Right forelimb (tissue), 1 donor: Measurements from ENCODE around the gene GJC2.
"Not testable (repeated sequence)": the region's sequence is repeated elsewhere in the genome, so short reads cannot be mapped to it uniquely, and the experiment has no call there.

Experiments
- DNase-seq: peaks from one replicate; pipeline ENCODE4 v3.0.0-alpha.2; 2018

Gene GJC2

DNA sequence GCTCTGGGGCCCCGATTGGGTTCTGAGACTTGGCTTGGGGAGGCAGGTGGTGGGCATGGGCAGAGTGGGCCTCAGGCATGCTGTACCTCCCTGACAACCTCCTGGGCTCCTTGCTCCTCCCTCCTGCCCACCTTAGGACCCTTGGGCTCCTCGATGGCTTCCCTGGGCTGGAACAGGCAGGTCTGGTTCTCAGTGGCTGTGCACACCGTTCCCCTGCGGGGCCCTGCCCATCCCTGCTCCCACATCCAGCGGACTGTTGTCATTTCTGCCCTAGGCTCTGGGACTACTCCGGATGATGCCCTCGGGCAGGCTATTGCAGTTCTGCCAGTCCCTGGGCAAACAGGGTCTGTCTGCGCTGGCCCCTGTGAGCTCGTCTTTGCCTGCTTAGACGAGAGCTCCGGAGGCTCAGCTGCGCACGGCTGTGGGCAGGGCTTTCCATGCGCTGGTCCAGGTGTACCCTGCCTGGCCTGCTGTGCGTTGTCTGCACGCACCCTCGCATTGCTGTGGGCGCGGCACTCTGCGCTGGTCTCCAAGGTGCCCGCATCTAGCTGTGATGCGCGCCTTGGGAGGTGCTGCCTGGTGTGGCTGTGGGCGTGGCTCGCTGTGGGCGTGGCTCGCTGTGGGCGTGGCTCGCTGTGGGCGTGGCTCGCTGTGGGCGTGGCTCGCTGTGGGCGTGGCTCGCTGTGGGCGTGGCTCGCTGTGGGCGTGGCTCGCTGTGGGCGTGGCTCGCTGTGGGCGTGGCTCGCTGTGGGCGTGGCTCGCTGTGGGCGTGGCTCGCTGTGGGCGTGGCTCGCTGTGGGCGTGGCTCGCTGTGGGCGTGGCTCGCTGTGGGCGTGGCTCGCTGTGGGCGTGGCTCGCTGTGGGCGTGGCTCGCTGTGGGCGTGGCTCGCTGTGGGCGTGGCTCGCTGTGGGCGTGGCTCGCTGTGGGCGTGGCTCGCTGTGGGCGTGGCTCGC, 24.1 kb downstream of the GJC2 start:
- DNase-seq: not testable (repeated sequence)

DNA sequence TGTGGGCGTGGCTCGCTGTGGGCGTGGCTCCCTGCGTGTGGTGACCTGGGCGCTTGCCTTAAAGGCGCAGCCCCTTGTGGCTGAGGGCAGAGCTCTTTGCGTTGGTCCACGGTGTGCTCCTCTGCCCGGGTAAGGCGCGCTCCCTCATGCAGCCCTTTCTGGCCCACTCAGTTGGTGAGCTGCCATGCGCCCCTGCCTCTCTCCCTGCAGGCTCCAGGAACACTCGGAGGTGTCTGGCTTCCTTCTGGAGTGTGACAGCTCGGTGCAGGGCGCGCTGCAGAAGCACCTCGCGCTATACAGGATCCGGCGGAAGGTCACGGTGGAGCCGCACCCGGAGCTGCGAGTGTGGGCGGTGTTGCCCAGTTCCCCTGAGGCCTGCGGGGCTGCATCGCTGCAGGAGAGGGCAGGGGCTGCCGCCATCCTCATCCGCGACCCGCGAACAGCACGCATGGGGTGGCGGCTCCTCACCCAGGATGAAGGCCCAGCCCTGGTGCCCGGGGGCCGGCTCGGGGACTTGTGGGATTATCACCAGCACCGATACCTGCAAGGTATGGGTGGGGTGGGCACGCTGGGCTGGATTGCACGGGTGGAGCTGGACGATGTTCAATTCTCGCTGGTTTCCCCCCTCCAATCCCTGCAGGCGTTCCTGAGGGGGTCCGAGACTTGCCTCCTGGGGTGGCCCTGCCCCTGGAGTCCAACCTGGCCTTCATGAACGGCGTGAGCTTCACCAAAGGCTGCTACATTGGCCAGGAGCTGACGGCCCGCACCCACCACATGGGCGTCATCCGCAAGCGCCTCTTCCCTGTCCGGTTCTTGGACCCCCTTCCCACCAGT, 25.0 kb downstream of the GJC2 start:
- no peak for DNase-seq

DNA sequence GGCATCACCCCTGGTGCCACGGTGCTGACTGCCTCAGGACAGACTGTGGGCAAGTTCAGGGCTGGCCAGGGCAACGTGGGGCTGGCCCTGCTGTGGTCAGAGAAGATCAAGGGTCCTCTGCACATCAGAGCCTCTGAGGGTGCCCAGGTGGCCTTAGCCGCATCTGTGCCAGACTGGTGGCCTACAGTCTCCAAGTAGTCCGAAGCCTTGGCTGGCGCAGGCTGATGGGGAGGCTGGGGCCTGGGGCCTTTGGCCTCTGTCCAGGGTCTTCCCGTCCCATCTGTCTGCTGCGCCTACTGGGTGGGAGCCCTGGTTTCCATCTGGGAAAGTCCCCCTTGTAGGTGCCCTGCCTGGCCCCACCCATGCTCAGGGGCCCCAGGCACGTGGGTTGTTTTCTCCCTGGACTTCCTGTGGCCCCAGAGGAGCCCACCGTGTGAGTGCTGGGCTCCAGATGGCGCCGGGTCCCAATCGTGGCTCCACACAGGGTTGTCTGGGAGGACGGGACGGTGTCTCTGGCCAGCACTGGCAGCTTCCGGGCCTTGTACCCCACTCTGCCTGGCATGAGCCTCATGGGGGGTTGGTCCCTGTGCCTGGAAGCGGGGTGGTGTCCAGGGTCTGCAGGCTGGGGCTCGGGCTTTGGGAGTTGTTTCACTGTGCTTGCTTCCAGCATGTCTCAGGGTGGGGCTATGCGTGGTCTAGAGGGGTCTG, 25.7 kb downstream of the GJC2 start:
- no peak for DNase-seq

DNA sequence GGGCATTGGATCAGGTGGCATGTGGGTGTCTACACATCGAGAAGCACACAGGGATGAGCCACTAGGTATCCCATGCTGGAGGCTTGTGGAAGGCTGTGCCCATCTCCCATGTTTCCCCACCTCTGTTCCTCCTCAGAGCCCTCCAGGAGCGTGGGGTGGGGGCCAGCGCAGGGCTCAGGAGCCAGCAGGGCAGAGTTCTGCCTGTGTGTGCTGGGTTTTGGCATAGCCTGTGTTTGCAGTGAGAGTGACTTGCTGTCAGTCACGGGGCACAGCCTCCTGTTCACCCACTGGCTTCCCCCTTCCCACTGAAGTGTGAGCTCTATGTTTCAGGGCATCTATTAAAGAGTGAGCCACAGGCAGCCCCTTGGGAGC, 26.3 kb downstream of the GJC2 start:
- DNase-seq: no peak

DNA sequence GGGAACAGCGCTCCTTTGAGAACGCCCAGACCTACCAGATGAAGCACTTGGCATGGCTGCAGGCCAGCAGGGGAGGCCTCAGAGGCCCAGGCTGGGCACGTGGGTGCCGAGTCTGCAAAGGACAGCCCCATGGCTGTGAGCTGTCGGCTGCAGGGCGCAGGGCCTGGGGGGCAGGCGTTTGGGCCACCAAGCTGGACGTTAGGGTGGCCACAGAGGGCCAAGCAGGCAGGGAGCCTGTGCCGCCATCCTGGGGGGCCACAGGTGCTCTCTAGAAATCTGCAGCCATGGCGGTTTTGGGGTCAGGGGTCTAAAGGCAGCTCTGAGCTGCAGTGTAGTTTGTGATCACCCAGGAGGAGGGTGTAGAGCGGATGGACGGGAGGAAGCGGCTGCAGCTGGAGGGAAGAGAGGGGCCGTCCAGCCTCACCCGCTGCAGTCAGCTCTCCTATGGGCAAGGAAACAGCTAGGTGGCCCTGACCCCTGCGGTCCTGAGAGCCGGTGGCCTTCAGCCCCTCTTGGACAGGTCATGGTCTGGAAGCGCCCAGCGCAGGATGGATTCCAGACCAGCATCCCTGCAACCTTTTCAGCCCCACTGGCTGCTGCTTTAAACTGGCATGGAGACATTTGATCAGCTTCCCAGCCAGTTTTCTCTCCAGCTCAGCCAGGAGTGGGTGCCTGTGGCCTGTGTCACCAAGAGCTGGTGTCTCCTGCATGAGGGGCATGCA, 26.9 kb downstream of the GJC2 start:
- DNase-seq: no peak

DNA sequence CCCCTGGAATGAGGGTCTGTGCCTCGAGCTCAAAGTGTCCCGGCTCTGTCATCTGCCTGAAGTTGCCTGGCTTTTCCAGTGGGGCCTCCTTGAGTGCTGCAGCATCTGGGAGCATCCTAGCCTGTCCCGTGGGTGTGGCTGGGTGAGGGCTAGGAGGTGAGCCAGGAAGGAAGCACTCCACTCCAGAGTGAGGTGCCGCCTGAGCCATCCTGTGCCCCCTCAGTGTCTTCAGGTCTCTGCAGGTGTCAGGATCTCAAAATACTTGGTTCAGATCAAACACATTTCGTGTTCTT, 27.4 kb downstream of the GJC2 start:
- DNase-seq: no peak

DNA sequence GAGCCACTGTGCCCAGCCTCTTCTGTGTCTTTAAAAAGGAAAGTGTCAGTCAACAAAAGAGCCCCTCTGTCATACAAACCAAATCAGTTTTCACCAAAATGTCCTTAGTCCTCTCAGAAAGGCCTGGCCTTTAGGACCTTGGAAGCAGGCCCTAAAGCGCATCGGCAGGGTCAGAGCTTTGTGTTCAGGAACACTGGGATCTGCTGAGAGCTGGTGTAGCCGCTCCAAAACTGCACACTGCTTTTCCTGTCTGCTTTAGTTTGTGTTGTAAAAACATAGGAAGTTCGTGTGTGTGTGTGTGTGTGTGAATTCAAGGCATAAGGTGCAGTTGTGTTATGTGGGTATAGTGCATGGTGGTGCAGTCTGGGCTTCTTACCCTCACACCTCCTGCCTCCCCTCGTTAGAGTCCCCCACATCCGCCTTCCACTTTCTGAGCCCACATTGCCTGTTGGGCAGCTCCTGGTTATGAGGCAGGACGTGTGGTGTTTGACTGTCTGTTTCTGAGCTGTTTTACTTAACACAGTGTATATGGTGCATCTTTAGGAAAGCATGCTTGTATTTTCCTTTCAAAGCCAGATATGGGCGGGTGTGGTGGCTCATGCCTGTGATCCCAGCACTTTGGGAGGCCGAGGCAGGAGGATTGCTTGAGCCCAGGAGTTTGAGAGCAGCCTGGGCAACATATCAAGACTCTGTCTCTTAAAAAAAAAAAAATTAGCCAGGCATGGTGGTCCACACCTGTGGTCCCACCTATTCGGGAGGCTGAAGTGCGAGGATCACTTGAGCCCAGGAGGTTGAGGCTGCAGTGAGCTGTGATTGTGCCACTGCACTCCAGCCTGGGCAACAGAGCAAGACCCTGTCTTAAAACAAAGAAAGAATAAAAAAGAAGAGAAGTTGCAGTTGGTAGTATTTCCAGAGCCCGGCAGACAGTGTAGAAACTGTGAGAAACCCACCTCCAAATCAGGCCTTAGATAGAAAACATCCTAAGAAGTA, 28.3 kb downstream of the GJC2 start:
- DNase-seq: no peak

DNA sequence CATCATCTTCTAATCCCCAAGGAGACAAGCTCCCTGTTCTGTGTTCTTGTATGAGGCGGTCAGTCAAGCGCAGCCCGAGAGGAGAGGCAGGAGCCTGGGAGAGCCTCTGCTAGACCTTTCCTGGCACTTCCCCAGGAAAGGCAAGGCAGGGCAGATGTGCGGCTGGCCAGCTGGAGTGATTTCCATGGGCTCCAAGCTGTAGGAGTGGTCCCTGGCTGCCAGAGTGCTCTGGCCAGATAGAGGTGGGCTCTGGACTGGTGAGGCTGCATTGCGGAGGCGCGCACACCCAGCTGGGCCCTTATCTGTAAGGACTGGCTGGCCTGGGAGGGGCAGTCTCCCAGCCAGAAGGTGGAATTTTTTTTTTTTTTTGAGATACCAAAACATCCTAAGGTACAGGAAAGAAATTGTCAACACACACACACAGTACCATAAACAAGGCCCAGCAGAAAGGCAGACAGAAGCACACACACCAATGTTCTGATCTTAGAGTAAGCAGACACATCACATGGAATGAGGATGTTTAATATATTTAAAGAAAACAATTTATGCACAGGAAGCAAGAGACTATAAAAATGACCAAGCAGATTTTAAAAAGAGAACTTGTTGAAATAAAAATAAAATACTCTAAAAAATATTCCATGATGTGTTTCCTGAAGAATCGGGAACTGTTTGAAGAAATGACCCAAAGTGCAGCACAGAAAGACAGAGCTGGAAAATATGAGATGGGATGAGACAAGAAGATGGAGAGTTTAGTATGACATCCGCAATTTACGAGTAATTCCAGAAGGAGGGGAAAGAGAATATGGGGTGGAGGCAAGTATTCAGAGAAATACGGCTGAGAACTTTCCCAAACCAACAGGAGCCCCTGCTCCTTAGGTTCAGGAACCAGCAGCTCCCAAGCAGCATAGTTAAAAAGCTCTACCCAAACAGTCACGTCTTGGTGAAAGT, 29.3 kb downstream of the GJC2 start:
- no peak for DNase-seq

DNA sequence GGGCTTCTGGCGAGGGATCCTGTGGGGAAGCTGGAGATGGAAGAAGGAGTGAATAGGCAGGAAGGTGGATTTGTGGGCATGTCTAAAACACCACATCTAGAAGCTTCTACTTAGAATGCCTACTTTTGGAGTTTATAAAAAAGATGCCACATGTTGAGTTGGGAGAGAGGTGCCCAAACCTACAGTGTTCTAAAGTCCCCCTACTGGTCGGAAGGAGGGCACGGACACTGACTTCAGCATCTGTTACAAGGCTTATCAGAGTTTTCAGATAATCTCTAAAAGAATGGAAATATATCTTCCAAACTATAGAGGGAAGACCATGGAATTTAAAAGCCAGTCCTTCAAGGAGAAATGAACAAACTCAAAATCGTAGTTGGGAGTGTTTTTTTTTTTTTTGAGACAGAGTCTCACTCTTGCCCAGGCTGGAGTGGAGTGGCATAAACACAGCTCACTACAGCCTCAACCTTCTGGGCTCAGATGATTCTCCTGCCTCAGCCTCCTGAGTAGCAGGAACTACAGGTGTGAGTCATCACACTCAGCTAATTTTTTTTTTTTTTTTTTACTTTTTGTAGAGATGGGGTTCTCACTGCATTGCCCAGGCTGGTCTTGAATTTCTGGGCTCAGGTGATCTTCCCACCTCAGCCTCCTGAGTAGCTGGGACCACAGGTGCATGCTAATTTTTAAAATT, 30.7 kb downstream of the GJC2 start:
- DNase-seq: no peak

DNA sequence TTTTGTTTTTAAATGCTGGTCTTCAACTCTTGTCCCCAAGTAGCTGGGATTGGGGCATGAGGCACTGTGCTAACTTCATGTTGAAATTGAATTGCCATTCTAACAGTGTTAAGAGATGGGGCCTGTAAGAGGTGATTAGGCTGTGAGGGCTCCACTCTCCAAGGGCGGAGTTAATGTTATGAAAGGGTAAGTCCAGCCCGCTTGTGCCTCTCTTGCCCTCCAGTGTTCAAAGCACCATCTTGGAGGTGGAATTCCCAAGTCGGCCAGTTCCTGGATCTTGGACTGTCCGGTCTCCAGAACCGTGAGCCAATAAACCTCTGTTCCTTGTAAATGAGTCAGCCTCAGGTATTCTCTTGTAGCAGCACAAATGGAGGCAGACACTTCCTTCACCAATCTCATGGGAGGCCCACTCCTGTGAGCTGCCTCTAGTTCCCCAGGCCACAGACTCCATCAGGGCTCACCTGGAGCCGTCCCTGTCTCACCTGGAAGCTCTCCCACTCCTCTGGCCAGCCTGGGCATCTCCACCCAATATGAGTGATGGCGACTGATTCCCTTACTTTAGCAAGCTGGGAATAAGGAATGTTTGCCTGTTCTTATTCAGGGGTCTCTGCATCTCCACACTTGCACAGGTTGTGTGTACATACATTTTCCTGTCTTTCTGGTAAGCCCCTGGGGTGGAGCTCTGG, 31.4 kb downstream of the GJC2 start:
- DNase-seq: no peak

DNA sequence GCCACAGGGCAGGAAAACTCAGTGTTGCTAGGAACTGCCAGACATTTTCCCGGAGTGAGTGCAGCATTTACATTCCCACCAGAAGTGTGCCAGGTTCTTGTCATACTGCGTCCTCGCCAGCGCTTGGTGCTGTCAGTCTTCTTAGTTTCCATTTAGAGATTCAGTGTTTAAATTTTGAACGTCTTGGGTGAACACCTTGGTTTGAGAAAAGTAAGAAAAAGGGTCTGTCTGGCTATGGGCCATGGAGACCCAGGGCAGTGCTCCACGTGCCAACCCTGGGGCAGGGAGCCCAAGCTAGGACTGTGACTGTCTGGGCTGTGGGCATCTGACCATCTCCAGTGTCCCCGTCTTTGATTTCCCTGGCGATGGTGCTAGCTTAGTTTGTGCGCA, 31.9 kb downstream of the GJC2 start:
- DNase-seq: no peak

DNA sequence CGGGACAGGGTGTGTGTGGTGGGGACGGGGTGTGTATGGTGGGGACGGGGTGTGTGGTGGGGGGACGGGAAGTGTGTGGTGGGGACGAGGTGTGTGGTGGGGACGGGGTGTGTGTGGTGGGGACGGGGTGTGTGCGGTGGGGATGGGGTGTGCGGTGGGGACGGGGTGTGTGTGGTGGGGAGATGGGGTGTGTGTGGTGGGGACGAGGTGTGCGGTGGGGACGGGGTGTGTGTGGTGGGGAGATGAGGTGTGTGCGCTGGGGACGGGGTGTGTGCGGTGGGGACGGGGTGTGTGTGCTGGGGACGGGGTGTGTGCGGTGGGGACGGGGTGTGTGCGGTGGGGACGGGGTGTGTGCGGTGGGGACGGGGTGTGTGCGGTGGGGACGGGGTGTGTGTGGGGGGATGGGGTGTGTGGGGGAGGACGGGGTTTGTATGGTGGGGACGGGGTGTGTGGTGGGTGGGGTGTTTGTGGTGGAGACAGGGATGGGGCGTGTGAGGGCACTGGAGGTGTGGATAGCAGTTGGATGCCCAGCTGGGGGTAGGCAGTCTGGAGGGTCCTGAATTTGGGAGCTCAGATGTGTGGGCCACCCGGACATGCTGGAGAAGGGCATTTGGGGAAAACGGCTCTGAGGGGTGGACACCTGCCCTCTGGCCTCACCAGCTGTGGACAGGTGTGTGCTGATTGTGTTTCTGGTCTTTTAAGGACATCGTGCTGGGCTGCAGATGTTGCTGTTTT, 32.7 kb downstream of the GJC2 start:
- DNase-seq: no peak

DNA sequence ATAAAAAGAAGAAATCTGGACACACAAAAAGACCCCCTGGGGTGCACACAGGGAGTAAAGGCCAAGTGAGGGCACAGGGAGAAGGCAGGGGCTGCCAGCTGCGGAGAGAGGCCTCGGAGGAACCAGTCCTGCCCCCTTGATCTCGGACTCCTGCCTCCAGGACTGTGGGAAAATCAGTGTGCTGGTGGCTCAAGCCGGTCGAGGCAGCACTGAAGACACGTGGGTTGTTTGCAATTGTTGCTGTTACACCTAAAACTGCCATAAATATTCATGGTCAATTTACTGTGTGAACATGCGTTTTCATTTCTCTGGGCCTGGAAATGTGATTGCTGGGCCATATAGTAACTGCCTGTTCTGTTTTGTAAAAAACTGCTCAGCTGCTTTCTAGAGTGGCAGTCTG, 34.4 kb downstream of the GJC2 start:
- no peak for DNase-seq

DNA sequence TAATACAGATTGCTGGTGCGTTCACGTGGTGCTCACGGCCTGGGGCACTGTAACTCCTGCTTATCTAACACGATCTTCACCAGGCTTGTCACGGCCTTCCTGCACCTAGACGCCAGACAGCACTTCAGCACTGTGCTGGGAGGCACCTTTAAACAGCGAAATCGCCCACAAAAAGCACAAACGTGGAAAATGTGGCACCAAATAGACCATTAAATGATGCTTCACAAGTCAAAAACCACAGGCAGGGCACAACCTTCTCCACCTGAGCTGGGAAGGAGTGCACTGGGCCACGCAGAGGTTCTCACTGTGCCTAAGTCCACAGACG, 35.9 kb downstream of the GJC2 start:
- DNase-seq: no peak

DNA sequence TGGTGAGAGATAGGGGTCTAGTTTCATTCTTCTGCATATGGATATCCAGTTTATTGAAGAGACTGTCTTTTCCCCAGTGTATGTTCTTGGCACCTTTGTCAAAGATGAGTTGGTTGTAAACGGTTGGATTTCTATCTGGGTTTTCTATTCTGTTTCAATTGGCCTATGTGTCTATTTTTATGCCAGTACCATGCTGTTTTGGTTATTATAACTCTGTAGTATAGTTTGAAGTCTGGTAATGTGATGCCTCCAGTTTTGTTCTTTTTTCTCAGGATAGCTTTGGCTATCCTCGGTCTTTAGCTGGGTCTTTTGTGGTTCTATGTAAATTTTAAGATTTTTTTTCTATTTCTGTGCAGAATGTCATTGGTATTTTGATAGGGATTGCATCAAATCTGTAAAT, 38.5 kb downstream of the GJC2 start:
- not testable (repeated sequence) for DNase-seq

DNA sequence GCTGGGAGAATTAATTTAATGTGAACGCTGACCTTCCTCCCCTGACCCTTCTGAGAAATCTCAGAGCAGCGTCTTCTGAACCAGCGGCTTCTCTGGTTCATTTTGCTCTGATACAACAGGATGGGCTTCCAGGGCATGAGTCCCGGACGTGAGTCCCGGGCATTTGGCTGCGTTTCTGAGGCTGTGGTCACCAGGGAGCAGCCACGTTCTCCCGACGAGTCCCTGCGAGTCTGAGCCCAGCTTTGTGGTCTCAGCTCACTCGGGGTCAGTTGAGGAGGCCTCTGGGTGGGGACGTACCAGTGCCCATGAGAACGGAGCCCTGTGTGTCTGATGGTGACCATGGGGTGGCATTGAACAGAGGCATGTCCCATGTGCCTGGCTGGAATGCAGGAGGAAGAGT, 40.5 kb downstream of the GJC2 start:
- no peak for DNase-seq

DNA sequence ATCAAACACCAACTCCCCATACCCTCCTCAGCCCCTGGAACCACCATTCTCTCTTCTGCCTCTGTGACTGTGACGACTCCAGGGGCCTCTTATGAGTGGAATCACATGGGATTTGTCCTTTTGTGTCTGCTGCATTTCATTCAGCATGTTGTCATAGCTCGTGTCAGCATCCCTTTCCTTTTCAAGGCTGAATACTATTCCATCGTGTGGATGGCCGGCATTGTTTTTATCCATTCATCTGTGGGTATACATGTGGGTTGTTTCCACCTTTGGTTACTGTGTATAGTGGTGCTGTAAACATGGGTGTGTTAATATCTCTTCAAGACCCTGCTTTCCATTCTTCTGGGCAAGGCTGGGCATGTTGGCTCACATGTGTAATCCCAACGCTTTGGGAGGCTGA, 41.0 kb downstream of the GJC2 start:
- DNase-seq: no peak

DNA sequence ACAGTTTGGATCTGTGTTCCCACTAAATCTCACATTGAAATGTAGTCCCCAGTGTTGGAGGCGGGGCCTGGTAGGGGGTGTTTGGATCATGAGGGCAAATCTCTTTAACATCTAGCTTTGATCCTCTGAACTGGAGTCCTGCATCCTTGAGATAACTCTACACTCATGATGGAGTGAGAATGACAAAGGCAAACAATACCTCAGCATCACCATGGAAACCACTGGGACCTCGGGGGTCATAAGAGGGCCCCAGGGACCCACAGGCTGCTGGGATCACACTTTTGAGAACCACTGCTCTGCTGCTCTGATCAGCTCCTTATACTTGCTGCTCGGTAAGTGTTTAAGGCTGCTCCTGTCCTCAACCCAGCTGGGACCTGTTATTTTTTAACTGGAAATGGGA, 44.7 kb downstream of the GJC2 start:
- DNase-seq: no peak
